Measurements from ENCODE around the gene MOBP.

Gene MOBP

DNA sequence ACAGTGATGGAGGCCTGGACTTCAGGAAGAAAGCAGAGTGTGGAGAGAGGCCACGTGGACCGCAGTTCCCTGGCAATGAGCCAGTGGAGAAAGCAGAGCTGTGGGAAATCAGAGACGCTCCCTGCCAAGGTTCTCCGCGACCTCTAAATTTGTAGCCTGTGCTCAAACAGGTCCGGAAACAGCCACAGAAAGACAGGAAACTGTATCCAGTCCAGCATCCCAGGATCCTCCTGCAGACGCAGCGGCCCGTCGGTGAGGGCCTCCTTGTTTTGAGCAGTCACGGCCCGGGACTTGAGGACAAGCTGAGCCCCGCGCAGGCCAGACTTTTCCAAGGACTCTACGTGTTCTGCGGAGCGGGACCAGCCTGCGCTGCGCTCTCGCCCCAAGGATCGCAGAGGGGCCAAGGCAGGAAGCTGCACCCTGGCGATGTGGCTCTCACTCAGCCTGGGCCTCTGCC lies 38.7 kb upstream of the MOBP start:
- TF ChIP-seq, protein P1, sequence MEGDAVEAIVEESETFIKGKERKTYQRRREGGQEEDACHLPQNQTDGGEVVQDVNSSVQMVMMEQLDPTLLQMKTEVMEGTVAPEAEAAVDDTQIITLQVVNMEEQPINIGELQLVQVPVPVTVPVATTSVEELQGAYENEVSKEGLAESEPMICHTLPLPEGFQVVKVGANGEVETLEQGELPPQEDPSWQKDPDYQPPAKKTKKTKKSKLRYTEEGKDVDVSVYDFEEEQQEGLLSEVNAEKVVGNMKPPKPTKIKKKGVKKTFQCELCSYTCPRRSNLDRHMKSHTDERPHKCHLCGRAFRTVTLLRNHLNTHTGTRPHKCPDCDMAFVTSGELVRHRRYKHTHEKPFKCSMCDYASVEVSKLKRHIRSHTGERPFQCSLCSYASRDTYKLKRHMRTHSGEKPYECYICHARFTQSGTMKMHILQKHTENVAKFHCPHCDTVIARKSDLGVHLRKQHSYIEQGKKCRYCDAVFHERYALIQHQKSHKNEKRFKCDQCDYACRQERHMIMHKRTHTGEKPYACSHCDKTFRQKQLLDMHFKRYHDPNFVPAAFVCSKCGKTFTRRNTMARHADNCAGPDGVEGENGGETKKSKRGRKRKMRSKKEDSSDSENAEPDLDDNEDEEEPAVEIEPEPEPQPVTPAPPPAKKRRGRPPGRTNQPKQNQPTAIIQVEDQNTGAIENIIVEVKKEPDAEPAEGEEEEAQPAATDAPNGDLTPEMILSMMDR (IDR thresholded peaks at IDR 0.05; ENCODE audit: control insufficient read depth, insufficient read depth, low read depth, low read length, missing control alignments) = no peak
- no peak overlapping the region for H3K4me3 ChIP-seq (ENCODE audit: control insufficient read depth, low read depth, low read length)
- no peak for DNase-seq (ENCODE audit: low read depth)

DNA sequence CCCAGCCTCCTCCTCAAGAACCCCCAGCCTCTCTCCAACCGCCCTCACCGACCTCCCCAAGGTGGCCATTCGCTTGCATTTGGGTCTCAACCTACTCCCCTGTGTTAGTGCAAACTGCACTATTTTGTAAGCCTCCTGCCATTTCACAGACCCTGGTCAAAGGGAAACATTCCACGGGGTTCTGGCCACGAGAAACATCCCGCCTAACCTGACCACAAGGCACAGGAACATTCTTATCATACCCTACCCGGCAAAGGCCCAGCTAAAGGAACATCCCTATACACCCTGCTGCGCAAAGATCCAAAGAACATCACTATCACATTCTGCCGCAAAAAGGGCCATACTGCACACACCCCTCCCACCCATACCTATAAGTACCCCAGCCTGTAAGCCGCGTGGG lies 38.0 kb upstream of the MOBP start:
- TF ChIP-seq, protein P1 (IDR thresholded peaks at IDR 0.05; ENCODE audit: control insufficient read depth, insufficient read depth, low read depth, low read length, missing control alignments) = no peak
- no peak overlapping the region for H3K4me3 ChIP-seq (ENCODE audit: control insufficient read depth, low read depth, low read length)
- DNase-seq (ENCODE audit: low read depth) = no peak

DNA sequence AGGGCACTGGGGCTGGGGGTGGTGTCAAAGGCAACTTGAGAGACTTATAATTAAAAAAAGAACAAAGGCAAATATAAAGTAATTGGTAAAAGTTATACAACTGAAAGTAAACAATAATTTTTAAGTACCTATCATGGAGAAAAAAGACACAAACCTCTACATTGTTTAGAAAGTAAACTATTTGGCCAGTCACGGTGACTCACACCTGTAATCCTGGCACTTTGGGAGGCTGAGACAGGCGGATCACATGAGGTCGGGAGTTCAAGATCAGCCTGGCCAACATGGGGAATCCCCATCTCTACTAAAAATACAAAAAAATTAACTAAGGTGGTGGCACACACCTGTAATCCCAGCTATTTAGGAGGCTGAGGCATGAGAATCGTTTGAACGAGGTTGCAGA lies 35.1 kb upstream of the MOBP start:
- no peak overlapping the region for H3K4me3 ChIP-seq (ENCODE audit: control insufficient read depth, low read depth, low read length)
- TF ChIP-seq, protein P1 (IDR thresholded peaks at IDR 0.05; ENCODE audit: control insufficient read depth, insufficient read depth, low read depth, low read length, missing control alignments) = no peak
- DNase-seq (ENCODE audit: low read depth) = no peak

DNA sequence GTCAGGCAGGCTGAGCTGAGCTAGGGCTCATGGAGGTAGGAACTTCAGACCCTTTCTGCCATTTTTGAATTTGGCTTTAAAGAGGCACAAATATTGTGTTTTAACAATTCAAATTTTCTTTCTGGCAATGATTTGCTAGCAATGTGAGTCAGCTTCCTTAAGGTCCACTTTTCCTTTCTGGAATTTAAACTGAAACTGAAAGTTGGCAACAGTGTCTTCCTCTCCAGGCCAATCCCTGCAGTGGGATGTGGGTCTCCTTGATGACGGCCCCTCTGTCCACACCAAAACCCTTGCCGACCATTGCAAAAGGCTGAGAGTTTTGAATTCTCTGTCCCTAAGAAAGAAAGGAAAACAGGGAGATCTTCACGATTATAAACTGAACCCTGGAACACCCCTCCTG lies 33.8 kb upstream of the MOBP start:
- DNase-seq (ENCODE audit: low read depth) = no peak
- TF ChIP-seq, protein P1 (IDR thresholded peaks at IDR 0.05; ENCODE audit: control insufficient read depth, insufficient read depth, low read depth, low read length, missing control alignments) = no peak
- H3K4me3 ChIP-seq (ENCODE audit: control insufficient read depth, low read depth, low read length) = no peak overlapping the region

DNA sequence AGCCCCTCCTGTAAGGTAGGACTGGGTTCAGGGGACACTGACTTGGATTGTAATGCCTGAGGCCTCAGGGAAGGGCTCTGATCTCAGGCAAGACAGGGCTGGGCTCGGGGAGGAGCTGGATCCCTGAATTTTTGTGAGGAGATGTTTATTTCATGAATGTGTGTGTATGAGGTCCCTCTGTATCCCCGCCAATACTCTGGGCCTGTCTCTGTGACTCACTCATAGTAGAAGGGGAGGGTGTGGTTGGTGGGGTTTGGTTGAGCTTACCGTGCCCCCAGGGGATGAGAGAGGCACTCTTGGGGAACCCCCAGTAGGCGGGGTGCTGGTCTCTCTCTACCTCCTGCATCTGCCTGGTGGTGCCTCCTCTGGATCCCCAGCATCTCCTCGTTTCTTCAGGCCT lies 32.9 kb upstream of the MOBP start:
- H3K4me3 ChIP-seq (ENCODE audit: control insufficient read depth, low read depth, low read length) = no peak overlapping the region
- TF ChIP-seq, protein P1 (IDR thresholded peaks at IDR 0.05; ENCODE audit: control insufficient read depth, insufficient read depth, low read depth, low read length, missing control alignments) = no peak
- no peak for DNase-seq (ENCODE audit: low read depth)

DNA sequence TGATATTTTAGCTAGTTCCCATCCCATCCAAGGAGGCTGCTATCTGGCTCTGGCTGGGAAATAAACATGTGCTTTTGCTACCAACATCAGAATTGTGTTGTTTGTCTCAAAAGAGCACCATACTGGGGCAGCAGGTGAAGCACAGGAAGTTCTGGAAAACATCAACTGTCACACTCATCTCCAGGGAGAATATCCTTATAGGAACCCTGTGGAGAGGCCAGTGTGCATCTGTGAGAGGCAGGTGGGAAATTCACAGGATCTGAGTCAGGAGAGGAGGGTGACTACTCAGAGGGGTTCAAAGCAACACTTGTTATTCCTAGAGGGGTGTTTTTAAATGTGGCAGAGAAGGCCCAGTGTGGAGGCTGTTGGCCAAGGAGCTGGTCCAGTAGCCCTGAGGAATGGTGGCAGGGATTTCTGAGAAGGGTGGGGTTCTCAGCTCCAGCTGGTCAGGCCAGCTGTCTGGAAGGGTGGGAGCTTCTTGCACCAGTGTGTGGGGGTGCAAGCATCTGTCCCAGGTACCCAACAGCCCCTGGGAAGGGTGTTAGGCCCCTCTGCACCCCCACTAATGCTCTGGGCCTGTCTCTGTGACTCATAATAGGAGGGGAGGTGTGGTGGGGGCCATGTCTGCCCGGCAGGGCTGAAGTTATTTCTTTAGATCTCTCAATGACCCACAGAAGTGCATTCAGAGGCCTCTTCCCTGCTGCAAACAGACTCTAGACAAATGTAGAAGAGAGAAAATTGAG lies 32.3 kb upstream of the MOBP start:
- TF ChIP-seq, protein P1 (IDR thresholded peaks at IDR 0.05; ENCODE audit: control insufficient read depth, insufficient read depth, low read depth, low read length, missing control alignments) = no peak
- no peak for DNase-seq (ENCODE audit: low read depth)
- no peak overlapping the region for H3K4me3 ChIP-seq (ENCODE audit: control insufficient read depth, low read depth, low read length)
